NCI-H748 treated with DMSO at 0.1 percent for 48 hours (cell line): ENCODE measurements around the gene FOXB1.

Source experiments
- DNase-seq: peaks from one replicate; lab custom pipeline; 2025; lab: John Stamatoyannopoulos, UW

The FOXB1 gene

DNA sequence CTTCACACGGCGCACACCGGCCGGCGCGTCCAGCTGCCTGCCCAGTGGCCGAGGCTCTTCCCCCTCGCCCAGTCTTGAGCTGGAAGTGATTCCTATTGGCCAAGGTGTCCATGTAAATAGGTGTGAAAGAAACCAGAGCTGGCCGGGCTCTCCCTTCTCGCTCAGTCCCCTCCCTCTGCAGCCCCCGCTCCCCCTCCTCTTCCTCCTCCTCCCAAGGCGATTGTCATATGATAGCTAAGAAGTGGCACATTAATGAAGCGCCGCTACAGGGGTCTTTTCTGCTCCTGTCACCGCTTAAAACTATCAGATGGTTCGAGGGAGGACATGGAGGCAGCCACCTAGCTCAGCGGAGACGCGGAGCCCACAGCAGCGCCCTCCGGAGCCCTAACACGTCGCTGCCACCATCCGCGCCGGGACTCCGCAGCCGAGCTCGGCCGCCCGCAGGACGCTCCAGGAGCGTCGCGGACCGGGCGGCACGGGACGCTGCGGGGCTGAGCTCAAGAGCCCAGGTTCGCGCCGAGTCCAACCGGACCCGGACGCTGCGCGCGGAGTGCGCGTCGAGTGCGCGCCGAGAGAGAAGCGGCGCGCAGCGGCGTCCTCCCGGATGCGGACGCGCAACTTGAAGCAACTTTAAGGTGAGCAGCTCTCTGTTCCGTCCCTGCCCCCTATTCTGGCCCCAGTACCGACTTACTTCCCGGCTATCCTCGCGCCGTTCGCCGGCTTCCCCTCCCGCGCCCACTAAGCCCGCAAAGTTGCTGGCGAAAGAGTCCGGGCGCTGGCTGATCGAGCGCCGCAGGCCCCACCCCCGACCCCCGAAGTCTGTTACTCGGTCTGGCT, at the start of gene FOXB1:
TSS of gene FOXB1 (plus strand) at position 303 of the 837 bp plus-strand sequence. CDS start 653 bp downstream, outside the sequence.
- DNase-seq: peak; percentile 45

DNA sequence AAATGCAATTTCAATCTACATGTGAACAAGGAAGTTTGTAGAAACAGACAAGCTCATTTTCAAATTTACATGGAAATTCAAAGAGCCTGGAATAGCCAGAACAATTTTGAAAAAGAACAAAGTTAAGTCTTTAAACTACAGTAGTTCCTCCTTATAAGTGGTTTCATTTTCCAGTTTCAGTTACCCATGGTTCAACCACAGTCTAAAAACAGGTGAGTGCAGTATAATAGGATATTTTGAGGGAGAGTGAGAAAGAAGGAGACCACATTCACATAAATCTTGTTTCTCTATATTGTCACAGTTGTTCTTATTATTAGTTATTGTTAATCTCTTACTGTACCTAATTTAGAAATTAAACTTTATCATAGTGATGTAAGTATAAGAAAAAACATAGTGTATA, 45.8 kb upstream of the FOXB1 start:
- DNase-seq: no peak

DNA sequence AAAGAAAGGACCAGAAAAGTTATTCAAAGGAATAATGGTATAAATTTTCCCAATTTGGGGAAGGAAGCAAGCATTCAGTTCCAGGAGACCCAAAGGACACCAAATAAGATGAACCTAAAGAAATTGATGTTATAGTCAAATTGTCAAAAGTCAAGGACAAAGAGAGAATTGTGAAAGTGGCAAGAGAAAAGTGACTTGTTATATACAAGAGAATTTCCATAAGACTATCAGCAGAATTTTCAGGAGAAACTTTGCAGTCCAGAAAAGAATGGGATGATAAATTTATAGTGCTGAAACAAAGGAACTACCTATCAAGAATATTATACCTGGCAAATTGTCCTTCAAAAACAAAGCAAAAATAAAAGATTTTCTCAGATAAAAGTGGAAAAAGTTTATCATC, 43.8 kb upstream of the FOXB1 start:
- no peak for DNase-seq

DNA sequence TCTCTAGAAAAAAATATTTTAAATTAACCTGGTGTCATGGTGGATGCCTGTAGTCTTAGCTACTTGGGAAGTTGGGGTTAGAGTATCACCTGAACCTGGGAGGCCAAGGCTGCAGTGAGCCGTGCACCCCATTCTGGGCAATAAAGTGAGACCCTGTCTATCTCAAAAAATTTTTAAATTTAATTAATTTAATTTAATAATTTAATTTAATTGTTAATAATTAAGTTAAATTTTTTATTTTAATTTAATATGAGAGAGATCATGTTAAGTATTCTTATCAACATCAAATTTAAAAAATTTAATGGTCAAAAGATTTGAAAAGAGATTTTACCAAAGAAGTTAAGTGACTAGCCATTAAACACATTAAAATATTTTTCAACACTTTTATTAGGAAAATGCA, 40.8 kb upstream of the FOXB1 start:
- DNase-seq: no peak

DNA sequence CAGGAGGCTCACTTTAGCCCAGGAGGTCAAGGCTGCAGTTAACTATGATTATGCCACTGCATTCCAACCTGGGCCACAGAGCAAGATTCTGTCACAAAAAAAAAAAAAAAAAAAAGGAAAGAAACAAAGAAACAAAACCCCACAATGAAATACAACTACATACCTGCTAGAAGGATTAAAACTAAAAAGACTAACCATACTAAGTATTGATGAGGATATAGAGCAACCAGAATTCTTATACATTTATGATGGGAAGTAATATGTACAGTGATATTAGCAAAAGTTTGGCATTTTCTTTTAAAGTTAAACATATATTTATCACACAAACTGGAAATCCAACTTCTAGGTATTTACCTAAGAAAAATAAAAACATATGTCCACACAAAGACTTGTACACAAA, 40.2 kb upstream of the FOXB1 start:
- DNase-seq: no peak

DNA sequence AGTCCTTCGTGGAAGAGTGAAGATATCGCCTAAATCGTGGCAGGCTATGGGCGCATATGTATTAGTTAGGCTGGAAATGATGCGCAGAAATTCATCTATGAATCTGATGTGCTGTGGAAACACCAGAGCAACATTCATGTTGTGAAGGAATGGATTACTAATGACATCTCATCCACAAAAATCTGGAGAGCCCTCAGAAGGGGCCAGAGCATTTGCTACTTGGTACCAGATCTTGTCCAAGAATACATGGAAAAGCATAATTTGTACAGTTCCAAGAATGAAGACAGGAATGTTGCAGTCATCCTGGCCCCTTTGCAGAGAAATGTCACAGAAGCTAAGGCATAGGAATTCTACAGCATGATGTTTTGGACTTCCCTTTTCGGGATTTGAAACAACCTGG, 38.4 kb upstream of the FOXB1 start:
- DNase-seq: no peak

DNA sequence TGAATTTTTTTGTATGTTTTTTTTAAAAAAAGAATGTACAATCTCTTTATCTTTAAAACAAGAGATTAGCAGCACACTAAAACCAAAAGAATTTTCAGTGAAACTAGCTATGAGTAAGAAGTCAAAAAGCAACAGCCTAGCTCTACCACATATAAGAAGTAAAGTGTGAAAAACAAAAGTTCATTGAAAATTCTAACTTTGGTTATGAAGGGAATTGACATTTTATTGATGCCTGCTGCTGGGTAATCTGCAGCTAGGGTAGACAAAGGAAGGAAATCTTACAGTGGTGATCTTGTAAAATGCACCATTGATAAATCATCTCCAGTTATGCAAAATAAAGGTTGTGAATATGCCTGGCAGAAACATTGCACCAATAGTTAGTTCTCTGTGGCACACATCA, 37.8 kb upstream of the FOXB1 start:
- no peak for DNase-seq

DNA sequence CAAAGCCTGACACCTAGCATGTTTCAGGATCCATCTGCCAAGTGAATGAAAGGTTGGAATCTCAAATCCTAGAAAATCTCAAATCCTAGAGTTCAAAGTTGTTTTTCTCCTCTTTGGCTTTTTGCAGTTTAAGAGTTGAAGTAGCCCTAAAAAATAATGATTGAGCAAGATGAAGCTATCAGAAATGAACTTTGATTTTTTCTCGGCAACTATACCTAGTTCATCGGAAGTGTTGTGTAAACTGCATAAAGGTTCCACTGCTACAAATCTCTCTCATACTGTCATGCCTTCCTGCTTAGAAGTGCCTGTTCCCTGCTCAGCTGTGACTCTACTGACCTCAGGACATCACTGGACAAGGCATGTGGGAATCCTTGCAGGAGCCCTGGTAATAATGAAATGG, 35.8 kb upstream of the FOXB1 start:
- no peak for DNase-seq

DNA sequence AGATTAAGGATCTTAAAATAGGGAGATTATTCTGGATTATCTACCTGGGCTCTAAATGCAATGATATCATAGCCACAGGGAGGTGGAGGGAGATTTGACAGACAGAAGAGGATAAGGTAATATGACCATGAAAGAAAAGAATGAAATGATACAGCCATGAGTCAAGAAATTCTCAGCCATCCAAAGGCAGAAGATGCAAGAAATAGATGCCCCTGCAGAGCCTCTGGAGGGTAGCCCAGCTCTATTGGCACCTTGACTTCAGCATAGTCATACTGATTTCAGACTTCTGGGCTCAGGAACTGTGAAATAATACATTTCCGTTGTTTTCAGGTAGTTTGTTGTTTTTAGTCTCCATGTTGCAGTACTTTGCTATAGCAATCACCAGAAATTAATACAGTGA, 31.9 kb upstream of the FOXB1 start:
- no peak for DNase-seq

DNA sequence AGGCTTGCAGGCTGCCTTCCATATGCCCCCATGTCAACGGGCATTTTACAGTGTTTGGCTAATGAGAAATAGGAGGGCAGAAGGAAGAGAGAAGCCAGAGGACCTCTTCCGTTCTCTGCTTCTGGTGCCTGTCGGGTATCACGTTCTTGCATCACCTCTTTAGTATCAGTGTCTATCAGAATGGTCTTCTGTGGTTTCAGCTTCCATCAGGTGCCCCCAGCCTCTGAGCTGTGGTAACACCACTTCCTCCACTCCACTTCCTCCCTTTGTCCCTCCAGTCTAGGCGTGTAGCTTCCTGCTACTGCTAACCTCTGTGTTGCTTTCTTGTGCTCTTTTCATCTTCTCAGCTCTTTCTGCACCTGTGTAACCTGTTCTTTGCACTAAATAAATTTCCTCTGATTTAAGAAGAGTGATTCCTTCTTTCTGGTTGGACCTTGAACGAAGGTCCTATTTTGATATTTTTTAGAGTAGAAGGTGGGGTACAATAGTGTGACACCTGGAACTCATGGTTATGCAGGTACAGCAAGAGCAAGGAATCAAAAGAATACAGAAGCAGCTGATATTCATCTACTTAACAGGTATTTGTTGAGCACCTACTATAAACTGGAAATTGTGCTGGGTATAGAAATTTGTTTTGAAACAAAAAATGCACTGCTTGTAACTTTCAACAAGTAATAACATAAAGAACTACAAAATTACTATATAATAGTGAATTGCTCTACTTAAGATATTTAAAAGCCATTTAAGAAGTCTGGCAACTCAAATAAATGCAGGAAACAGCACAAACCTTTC, 27.4 kb upstream of the FOXB1 start:
- DNase-seq: no peak

DNA sequence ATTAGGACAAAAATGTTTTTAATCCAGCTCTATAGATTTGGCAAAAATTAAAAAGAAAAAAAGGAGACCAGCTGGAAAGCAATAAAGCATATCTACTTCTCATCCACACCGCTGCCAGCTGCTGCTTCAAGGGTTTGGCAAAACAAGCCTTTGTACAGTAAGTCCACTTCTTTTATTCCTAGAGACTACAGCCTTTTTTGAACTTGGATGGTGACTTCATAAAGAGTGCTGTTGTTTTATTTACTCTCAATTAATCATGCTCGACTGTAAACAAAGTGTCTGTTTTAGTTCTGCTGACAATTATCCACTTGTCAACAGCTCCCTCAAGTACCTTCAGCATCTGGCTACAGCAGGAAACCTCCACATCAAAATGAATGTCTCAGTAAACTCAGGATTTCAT, 12.3 kb upstream of the FOXB1 start:
- no peak for DNase-seq

DNA sequence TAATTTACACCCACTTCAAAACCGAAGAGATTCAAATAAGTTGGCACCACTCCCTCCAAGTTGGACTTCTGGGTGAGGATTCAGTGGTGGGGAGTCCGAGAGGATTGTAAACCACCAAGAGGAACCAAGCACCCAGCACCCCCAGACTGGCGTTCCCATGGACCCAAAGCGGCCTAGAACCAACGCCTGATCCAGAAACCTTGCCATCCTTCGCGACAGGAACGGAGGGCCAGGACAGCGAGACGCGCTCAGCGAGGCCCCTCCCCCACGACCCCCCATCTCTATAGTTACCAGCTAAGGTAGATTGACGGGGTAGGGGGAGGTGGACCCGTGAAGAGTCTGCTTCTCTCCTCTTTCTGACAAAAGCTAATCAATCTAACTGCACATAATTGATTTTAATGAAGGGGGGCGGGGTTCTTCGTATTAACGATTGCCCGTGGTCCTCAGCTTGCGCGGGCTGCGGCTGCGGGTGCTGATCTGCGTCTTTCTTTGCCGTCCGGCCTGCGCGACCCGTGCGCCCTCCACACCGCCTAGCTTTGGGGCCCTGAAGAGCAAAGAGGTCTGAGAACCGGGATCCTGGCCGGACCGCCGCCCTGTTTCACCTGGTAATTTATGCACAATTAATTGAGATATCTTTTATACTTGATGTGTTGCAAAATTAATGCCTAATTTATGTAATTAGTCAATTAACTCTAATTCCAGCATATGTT, 10.9 kb upstream of the FOXB1 start:
- DNase-seq: no peak

DNA sequence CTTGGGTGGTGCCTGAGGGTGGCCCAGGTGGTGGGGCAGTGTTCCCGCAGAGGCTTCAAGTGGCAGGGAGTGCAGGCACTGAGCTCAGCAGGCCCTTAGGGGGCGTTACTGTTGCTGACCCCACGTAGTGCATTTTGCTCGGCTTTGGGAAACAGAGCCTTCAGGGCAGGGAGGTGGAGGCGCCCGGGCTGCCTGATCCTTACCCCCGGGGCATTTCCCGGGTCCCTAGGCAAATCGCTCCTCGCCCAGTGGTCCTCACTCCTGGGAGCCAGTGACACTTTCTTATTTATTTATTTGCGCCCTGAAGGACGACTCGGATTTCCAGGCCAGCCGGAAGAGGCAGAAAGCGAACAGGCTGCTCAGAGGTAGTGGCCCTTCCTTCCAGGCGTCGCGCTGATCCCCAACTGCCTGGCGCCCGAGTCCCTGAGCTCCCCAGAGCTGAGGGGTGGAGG, 10.1 kb upstream of the FOXB1 start:
- no peak for DNase-seq

DNA sequence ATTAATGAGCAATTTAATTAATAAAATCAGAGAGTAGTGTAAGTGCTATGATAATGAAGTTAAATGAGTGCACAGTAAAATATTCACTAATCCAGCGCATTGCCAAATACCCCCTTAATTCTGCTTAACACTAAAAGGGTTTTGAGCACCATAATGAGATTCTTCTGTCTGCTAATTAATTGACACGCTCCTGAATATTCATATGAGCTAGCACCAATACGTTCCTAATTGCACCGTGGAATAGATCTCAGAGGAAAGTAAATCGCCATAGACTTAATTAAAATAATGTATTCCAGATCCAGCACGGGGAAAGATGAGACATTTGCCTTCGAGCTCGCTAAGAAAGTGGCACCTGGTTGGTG, 9.6 kb upstream of the FOXB1 start:
- DNase-seq: no peak

DNA sequence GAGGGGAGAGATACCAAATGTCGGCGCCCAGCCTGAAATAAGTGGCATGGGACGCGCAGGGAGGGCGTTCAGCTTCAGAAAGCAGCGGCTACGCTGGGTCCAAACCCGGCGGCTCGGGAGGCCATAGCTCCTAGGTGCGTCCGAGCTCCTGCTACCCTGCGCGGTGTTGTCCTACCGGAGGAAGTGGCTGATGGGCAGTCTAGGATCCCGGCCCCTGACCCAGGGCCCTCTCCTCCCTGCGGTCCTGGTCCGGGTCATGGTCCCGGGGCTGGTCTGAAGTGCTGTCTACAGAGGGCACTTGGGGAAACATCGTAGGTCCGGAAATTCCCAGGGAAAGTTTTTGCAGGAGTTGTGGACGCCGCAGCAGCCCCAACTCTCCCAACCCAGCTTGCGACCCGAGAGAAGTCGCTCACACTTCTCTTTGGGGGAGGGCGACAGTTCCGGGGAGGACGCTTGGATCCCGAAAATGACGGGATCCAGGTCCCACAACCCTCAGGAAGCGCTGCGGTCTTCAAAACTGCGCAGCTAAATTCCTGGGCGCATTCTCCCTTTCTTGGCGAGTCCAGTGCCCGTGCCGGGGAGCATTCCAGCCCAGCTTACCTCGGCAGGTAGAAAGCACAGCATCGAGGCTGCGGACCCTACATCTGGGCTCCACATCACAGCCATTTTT, 9.1 kb upstream of the FOXB1 start:
- DNase-seq: no peak

DNA sequence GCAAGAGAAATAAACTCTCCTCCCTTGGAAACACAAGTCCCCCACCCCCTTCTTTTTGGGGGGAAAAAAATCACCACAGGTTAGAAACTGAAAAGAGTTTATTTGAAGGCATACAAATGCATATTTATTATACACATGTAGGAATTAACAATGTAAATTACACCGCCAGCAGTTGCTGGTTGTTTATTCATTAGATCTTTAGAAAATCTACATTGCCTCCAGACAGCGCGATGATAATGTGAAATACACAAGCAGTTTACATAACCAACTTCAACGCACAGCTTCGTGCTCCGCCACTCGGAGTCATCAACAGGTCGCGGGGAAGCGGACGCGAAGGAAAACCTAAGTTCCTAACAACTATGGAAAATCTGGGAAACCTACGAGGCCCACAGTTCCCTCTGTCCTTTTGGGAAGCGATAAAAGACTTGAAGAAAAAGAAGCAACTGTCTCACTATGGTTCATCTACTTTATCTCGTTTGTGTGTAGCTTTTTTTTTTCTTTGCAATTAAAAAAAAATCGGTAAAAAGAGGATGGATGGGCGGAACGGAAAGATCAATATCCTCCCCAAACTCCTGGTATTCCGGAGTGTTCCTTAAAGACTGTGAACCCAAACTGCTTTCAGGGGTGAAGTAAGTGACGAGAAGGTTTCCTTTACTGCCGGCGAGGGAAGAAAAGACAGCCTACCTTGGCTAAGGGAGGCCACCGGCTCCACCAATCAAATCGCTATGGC, 8.4 kb upstream of the FOXB1 start:
- no peak for DNase-seq

DNA sequence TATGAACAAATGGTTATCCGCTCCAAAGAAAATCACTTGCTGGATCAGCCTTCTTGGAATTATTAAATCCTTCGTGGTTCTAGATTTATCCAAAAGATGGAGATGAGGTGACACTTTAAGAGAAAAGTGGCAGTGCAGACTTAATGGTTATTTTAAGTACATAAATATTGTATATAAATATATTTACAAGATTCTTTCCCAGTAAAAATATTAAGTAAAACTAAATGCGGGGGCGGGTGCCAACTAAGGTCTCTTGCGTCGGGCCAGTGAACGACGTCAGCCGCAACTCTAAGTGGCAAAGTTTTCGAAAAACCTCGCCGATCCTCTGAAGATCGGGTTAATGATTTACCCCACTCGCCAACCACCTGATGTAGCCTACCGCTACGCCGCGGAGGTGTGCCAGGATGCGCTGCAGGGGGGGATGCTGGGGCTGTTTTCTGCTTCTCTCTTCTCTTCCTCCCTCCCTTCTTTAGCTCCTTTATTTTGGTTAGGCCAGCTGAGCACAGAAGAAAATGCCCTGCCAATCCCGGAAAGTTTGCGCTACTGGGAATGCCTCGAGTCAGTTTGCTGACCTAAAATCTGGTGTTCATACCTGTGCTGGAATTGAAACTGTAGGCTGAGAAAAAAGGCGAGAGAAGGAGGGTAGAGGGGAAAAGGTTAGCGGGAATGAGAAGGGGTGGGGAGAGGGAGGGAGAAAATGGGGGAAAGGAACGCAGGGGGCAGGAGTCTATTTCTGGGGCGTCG, 7.6 kb upstream of the FOXB1 start:
- DNase-seq: no peak

DNA sequence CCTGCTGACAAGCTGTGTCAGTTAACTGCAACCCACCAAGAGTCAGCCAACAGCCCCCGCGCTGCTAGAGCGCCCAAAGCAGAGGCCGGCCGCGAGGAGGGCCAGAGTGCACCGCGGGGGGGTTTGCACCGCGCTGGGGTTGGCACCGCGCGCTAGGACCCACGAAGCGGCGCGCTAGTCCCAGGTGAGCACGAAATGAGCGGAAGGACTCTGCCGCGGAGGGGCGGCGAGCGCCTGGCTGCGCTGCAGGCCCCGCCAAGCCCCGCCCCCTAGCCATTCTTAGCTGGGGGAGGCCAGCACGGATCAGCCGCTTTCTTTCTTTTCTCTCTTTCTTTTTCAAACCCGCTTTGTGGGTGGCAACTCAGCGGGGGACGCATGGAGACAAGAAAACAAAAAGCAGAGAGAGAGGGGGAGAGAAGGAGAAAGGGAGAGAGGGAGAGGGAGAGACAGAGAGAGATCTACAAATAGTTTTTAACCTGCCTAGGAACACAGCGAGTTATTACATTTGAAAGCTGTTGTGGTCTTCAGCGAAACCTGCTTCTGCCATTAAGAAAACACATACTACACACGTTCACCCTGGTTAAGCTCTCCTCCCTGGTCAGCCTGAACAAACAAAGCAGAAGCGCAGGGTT, 6.9 kb upstream of the FOXB1 start:
- peak; percentile 77 for DNase-seq

DNA sequence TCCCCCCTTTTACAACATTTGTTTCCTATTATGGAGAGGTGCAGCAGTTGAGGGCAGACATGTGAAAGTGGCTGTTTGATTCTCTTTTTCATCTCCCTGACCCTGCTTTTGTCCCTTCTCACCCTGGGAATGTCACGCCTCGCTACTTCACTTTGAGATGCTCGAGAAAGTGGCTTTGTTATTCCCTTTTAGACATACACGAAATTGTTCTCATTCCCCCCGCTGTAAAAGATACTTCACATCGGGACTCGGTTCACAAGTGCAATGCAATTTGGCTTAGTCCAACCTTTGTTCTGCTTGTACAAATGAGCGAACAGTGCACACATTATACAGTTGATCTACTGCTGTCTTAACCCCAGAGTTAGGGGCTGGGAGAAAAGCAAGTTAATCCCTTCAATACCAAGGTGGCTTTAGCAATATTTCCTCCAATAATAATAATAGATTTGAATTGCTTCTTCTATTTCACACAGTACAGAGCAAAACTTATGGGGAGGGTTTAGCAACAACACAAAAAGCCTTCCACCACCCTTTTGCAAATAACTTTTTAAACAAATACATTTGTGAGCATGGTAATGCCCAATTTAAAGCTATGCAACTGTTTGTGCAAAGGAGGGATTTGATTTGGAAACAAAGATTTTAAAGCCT, 5.7 kb upstream of the FOXB1 start:
- peak; percentile 68 for DNase-seq
